GM03348 (cell line): ENCODE data around the gene PCMTD2.

Experiments
- DNase-seq: peaks from one replicate; pipeline ENCODE4 v3.0.0; 2012; ENCODE audit warnings: low spot score

The PCMTD2 gene

GRCh38 chr20:64256282-64256935, 861 bp downstream of the PCMTD2 start:
- DNase-seq, result no peak

GRCh38 chr20:64257107-64257757, 1.7 kb downstream of the PCMTD2 start:
- DNase-seq, result no peak

DNA sequence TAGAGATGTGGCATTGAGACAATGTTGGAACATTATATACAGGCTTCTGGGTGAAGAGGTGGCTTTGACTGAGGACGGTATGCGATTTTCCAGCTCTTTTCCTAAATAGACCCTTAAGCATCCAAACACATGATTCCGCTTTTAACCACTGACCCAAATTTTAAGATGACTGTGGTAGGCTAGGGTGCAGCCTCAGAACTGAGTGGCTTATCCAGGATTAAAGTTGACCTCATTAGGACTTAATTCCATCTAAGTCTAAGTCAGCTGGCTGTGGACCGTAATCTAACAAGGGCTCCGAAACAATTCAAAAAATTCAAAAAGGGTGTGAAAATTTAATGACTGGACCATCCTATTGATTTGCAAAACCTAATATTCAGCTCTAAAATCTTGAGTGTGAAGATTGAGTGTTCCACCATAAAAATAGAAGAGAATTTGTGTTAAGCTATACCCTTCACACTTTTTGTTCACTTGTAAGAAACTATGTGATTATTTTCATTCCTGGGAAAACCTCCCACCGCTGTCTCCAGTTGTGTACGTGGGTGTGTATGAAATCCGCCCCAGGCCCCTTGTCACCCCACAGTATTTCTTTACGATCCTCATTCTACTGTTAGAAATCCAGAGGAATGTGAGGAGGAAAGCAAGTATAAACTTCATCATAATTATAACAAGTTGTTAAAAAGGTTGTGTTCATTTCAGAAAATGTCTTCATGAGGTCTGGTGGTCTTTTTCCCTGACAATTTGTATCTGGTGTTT, 2.7 kb downstream of the PCMTD2 start:
- DNase-seq, result no peak

- DNase-seq, result no peak
These were observed 4.7 kb downstream of the PCMTD2 start for GRCh38 chr20:64260239-64260638.

DNA sequence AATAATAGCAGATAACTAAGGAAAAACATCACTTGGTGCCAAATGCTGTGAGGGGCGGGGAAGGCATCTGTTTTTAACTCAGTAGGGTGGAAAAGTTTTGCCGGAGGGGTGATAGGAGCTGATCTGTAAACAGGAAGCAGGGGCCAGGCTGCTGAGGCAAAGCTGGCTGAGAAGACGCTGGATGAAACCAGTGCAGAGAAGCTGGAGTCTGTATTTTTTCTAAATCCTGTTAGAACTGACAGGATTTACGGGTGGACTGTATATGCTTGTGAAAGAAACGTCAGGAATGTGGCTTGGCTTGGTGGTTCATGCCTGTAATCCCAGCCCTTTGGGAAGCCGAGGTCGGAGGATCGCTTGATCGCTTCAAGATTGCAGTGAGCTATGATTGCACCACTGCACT, 5.6 kb downstream of the PCMTD2 start:
- peak; percentile 69 for DNase-seq

DNA sequence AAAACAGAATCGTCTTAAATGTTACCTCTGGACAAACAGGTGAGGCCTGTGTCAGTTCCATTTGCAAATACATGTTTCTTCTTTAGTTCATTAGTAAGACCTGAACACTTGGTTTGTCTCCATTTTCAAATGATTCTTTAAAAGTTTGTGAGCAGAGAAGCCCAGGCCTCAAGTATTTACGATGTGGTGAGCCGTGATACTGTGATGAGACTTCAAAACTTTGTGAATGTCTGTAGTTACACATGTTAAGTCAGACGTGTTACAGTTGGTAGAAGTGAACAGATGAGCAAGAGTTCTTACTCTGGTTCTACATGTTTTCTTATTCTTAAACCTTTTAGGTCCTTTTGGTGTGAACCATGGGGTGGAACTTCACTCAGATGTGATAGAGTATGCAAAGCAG, 8.5 kb downstream of the PCMTD2 start:
- DNase-seq, result no peak

GRCh38 chr20:64265201-64265600, 9.7 kb downstream of the PCMTD2 start:
- no peak for DNase-seq

- no peak for DNase-seq
These were observed 11.4 kb downstream of the PCMTD2 start for GRCh38 chr20:64266988-64267387.

DNA sequence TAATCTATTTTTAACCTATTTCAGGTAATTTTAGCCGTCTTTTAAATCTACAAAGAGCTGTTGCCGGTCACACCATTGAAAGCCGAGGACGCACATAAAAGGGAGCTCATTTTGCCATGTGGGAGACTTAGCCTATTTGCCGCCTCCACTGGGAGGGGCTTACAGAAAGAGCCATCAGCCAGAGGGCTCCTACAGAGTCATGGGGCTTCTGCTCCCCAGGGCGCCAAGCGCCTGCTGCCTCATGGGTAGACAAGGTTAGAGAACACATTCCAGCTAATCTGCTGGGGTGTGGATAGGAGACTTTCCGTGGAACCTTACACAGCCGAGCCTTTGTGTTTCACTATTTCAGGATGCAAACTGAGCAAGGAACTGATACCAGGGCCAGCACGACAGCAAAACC, 12.6 kb downstream of the PCMTD2 start:
- no peak for DNase-seq

DNA sequence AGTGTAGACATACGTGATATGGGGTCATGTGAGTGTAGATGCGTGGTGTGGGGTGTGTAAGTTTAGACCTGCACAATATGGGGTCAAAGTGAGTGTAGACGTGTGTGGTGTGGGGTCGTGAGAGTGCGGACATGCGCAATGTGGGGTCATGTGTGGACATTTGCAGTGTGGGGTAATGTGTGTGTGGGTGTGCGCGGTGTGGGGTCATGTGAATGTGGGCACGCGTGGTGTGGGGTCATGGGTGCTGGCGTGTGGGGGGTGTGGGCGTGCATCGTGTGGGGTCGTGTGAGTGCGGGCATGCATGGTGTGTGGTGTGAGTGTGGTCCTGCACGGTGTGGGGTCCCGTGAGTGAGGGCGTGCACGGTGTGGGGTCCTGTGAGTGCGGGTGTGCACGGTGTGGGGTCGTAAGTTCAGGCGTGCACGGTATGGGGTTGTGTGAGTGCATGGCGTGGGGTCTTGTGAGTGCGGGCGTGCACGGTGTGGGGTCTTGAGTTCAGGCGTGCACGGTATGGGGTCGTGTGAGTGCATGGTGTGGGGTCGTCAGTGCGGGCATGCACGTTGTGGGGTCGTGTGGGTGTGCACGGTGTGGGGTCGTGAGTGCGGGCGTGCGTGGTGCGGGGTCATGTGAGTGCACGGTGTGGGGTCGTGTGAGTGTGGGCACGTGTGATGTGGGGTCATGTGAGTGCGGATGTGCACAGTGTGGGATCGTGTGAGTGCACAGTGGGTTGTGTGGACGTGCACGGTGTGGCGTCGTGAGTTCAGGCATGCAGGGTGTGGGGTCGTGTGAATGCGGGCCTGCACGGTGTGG, 14.3 kb downstream of the PCMTD2 start:
- no peak for DNase-seq

DNA sequence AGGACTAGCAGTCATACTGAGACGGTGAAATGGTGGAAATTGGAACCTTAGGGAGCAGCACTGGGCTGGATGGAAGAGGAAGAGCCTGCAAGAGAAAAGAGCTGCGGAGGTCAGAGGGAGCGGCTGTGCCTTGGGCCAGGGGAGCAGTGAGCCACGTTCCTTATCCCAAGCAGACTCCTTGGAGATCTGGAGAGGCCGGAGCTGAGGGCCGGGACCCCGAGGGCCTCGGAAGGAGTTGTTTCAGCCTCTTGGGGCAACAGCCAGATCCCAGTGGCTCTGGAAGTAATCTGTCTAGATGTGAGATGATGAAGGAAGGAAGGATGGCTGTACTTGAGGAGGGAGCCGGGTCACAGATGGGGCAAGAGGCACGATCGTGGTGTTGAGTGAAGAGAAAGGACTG, 16.1 kb downstream of the PCMTD2 start:
- no peak for DNase-seq

GRCh38 chr20:64273109-64273508, 17.6 kb downstream of the PCMTD2 start:
- no peak for DNase-seq

DNA sequence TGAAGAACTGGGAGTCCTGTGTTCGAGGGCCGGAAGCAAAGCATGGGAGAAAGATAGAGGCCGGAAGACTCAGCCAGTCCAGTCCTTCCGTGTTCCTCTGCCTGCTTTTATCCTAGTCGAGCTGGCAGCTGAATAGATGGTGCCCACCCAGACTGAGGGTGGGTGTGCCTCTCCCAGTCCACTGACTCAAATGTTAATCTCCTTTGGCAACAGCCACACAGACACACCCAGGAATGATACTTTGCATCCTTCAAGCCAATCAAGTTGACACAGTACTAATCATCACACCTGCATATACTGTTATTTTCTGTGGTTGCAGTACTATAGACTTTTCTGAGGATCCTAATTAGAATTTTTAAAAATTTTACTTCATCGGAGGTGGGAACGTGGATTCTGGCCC, 21.3 kb downstream of the PCMTD2 start:
- no peak for DNase-seq

GRCh38 chr20:64277571-64278316, 22.2 kb downstream of the PCMTD2 start:
- DNase-seq, result no peak

- no peak for DNase-seq
These were observed 22.8 kb downstream of the PCMTD2 start for GRCh38 chr20:64278317-64278681.

DNA sequence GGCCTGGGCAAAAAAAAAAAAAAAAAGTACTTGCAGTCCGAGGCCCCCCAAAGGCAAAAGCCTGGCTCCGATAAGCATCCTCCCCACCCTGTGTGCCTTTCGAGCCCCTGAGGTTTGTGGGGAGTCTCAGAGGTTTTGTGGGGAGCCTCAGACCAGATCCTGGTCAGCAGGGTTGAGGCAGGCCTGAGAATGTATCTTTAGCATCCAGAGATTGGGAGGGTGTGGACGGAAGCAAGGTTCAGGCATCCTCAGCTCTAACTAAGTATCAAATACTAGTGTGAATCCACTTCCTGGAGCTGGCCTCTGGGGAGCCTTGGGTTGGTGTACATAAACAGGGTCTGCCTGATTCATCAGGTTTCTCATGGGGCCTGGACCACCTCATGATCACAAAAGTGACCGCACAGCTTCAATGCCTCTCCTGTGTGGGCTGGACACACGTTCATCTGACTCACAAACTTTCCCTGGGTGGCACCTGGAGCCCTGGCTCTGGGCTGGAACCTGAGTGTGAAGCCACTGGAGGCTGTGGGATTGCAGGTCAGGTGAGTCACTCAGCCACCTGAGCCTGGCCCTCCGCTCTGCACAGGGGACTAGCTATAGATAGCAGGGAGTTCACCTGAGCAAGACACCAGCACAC, 24.4 kb downstream of the PCMTD2 start:
- no peak for DNase-seq

- DNase-seq, result no peak
These were observed 24.9 kb downstream of the PCMTD2 start for GRCh38 chr20:64280460-64280843.

DNA sequence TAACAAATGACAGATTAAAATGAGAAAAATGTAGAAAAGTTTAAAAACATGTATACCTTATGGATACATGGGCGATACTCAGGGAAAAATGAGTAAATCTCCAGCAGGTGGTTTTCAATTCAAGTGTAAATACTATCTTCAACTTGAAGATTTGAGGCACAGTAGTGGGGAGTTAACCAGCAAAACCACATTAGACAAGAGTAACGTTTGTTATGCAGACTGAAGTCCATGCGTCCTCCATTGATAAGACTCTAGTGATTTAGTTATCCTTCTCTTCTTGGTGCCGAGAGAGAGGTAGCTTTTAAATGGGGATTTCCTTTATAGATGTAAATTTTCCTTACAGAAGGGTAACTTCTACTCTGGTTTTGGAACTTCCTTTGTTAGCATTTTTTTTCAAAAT, 28.1 kb downstream of the PCMTD2 start:
- no peak for DNase-seq

DNA sequence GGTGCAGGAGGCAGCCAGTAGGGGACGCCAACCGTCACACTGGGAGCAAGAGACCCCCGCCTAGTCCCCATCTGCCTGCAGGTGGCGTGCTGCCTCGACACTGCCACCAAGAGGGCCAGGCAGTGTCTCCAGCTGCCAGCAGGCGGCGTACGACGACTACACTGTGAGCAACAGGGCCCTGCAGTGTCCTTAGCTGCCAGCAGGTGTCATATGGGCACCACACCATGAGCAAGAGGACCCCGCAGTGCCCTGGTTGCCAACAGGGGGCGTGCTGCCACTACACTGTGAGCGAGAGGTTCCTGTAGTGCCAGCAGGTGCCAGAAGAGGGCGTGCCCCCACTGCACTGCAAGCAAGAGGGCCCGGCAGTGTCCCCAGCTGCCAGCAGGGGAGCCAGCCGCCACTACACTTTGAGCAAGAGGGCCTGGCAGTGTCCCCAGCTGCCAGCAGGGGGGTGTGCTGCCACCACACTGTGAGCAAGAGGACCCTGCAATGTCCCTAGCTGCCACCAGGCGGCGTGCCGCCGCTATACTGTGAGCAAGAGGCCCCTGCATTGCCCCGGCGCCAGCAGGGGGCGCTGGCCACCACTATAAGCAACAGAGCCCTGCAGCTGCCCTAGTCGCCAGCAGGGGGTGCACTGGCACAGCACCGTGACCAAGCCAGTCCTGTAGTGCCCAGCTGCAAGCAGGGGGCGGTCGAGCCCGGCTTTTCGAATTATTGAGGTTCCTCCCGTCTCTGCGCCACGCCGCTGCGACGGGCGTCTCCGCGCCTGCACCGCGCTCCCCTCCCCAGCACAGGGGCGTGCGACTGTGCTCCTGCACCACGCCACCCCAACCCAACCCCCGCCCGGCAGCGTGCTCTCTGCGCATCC, 30.3 kb downstream of the PCMTD2 start:
- peak; percentile 53 for DNase-seq
